Measurements from ENCODE around the gene HBZ. TPM values are rescaled to one million over a fixed set of nuclear protein-coding genes. Genes with fewer than 3 reads are reported as not detected.

The HBZ gene
- total RNA-seq, 1 donor from 2014 or later = not detected

DNA sequence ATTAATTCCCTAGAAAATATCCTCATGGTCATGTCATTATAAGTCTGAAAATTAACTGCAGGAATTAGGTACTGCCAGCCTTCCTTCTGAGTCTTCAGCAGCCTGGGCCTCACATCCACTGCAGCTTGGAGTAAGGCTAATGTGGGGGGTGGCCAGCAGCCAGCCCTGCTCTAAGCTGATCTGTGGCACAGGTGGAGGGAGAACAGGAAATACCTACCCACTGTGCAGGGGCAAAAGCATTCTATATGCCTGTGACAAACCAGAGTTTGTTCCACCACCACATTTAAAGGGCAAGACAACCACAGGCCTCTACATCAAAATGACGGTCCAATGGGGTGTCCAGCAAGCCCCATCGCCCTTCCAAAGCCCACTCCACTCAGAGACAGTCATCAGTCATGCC, 23.4 kb upstream of the HBZ start:
- H3K9me3 ChIP-seq = no peaks in the 10 kb centered on the region
- H3K4me1 ChIP-seq = no peaks in the 10 kb centered on the region
- no peak overlapping the region for H3K27ac ChIP-seq
- ATAC-seq = no peak
- peaks cover 9% of the 10 kb centered on the region for H3K36me3 ChIP-seq
- no peaks in the 10 kb centered on the region for H3K27me3 ChIP-seq (ENCODE audit: low read depth)
- no peak for DNase-seq
- H3K4me3 ChIP-seq = no peak overlapping the region
- TF ChIP-seq CTCF (IDR thresholded peaks at IDR 0.05) = no peak
- intact Hi-C loops (cut with DNase I) = no loop called here

- no peak for TF ChIP-seq CTCF (IDR thresholded peaks at IDR 0.05)
- no peaks in the 10 kb centered on the region for H3K4me1 ChIP-seq
- DNase-seq (no peak), ATAC-seq (no peak)
- H3K4me3 ChIP-seq = no peak overlapping the region
- H3K36me3 ChIP-seq = peaks cover 6% of the 10 kb centered on the region
- H3K27me3 ChIP-seq (ENCODE audit: low read depth) = no peaks in the 10 kb centered on the region
- no peak overlapping the region for H3K27ac ChIP-seq
- intact Hi-C loops (cut with DNase I) = no loop called here
- no peaks in the 10 kb centered on the region for H3K9me3 ChIP-seq
Measured at GRCh38 chr16:130533-131173, 21.8 kb upstream of the HBZ start.

DNA sequence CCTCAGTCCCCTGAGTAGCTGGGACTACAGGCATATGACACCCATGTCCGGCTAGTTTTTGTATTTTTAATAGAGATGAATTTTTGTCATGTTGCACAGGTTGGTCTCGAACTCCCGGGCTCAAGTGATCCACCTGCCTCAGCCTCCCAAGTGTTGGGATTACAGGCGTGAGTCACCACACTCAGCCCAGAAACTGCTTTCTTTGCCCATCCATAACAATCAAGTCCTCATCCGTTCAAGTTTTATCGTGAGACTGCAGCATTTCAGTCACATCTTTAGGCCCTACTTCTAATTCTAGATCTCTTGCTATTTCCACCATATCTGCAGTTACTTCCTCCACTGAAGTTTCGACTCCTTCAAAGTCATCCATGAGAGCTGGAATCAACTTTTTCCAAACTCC, 20.3 kb upstream of the HBZ start:
- no peak for DNase-seq
- Histone ChIP-seq H3K27me3 (ENCODE audit: low read depth) (no peaks in the 10 kb centered on the region), H3K27ac (no peak overlapping the region), H3K4me3 (no peak overlapping the region), H3K4me1 (peaks cover 3% of the 10 kb centered on the region), H3K36me3 (peaks cover 6% of the 10 kb centered on the region), H3K9me3 (no peaks in the 10 kb centered on the region)
- ATAC-seq = no peak
- TF ChIP-seq CTCF (IDR thresholded peaks at IDR 0.05) = no peak
- intact Hi-C loops (cut with DNase I) = no loop called here

DNA sequence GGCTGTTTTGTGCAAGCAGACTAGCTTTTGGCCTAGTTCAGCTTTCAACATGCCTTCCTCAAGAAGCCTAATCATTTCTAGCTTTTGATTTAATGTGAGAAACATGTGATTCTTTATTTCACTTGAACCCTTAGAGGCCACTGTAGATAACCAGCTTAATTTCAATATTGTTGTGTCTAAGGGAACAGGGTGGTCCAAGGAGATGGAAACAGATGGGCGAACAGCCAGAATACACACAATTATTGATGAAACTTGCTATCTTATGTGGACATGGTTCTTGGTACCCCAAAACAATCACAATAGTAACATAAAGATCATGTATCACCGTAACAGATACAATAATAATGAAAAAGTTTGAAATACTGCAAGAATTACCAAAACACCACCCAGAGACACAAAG, 18.7 kb upstream of the HBZ start:
- Histone ChIP-seq H3K4me1 (peaks cover 10% of the 10 kb centered on the region), H3K27ac (no peak overlapping the region), H3K4me3 (no peak overlapping the region), H3K36me3 (peaks cover 6% of the 10 kb centered on the region), H3K27me3 (ENCODE audit: low read depth) (no peaks in the 10 kb centered on the region), H3K9me3 (no peaks in the 10 kb centered on the region)
- ATAC-seq (no peak), DNase-seq (no peak)
- TF ChIP-seq CTCF (IDR thresholded peaks at IDR 0.05) = no peak
- intact Hi-C loops (cut with DNase I) = no loop called here

DNA sequence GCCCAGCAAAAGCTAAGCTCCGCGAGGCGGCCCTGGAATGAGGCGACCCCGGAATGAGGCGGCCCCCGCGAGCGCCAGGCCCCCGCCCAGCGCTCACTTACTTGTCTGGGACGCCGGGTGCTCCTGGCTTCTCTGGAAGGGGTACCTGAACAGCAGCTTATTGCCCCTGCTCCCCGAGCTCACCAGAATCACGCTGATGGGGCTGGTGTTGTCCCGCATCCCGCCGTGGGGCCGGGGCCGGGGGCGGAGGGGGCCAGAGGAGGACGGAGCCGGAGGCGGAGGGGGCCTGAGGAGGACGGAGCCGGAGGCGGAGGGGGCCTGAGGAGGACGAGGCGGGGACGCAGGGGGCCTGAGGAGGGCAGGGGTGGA, 14.4 kb upstream of the HBZ start:
- no peaks in the 10 kb centered on the region for H3K36me3 ChIP-seq
- peak; percentile 40 to 52 for ATAC-seq
- TF ChIP-seq CTCF (IDR thresholded peaks at IDR 0.05) = no peak
- peak overlapping the region; percentile 69 for H3K27ac ChIP-seq
- H3K27me3 ChIP-seq (ENCODE audit: low read depth) = no peaks in the 10 kb centered on the region
- no peak for DNase-seq
- no peaks in the 10 kb centered on the region for H3K9me3 ChIP-seq
- intact Hi-C loops (cut with DNase I) = no loop called here
- peak overlapping the region; percentile 66 for H3K4me3 ChIP-seq
- H3K4me1 ChIP-seq = peaks cover 10% of the 10 kb centered on the region
